ENCODE data around the gene SPATA3.

The SPATA3 gene

DNA sequence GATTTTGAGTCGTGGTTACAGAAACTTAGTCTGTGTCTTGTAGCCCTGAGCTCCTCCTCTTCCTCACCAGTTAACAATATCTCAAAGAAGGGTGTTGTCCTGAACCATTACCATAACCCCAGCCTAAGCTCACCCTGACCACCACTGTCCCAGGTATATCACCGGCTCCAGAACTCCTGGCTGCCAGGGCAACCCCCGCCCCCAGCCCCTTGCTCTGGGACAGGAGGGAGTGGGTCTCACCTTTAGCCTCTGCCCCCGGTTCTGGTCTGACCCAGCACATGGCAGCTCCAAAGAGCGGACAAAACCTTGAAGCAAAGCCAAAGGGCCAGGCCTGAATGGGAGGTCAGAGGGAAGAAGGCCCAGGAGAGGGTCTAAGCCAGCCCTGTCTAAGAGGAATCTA lies 55.2 kb downstream of the SPATA3 start:
- DNase-seq, result no peak

- DNase-seq, result peak; percentile 81
These were observed 56.9 kb downstream of the SPATA3 start for GRCh38 chr2:231052494-231053451.

GRCh38 chr2:231053846-231054245 lies 57.9 kb downstream of the SPATA3 start:
- no peak for DNase-seq

DNA sequence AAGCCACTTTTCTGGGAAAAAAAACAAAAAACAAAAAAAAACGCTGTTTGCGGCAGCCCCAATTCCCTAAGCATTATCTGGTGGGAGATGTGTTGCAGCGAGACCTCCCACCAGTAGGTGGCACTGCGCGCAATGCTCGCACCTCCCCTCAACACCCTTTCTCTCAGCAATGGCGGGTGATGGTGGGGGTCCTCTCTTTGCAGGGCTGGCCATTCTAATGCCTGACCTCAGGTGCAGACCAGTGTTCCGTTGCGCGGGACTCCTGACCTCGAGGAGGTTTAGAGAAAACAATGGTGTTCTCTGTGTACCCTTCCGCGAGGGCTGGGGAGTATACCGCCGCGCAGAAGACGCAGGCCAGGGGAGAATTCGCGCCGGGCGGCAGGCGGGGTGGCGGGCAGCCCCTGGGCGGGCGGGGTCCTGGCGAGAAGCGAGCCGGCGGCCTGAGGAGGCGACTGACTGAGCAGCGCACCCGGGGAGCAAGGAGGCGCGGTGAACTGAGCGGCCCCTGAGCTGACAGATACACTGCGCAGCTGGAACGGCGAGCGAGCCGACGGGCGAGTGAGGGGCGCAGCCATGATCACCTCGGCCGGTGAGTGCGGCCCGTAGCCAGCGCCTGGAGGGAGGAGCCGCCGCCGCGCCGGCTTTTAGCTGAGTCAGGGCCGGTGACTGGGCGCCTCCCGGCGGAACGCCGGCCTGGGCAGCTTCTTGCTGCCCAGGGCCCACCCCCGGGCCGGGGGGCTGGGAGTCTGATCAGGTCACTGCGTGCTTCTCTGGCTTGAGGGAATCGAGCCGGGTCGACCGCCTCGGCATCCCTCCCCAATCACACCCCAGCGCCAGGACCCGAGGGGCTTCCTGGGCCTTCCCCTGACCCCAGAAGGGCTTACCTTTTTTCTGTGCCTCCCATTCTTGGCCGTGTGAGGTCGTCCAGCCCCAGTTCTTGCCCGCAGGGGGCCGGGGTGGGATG lies 60.8 kb downstream of the SPATA3 start, which contains the start of gene PSMD1:
PSMD1 (plus strand) TSS at position 415 of the 964 bp plus-strand sequence; CDS start at position 574, 159 bp downstream.
- DNase-seq, result peak; percentile 85 to 90

- DNase-seq, result no peak
These were observed 61.7 kb downstream of the SPATA3 start for GRCh38 chr2:231057590-231057989.

Measured in hippocampal formation (tissue), 2 donors.